Measurements from ENCODE around the gene COL16A1. TPM values are rescaled to one million over a fixed set of nuclear protein-coding genes. Genes with fewer than 3 reads are reported as not detected.

The COL16A1 gene
- polyA plus RNA-seq, 2 donors: 12.2 to 25.2 TPM

- Histone ChIP-seq H3K36me3 (ENCODE audit: control insufficient read depth in 2 of 2, insufficient read depth in 2 of 2, low read length in 1 of 2) (peaks cover 0 to 3% of the 10 kb centered on the region in 2 donors), H3K27ac (ENCODE audit: low read depth in 2 of 2, low read length in 1 of 2) (peak overlapping the region; percentile 80 to 84), H3K4me1 (ENCODE audit: control insufficient read depth in 2 of 2, insufficient read depth in 2 of 2, low read length in 1 of 2) (peaks cover 7 to 35% of the 10 kb centered on the region in 2 donors)
Observed at GRCh38 chr1:31700468-31701090, 3.2 kb downstream of the COL16A1 start.

GRCh38 chr1:31699341-31699891, 4.4 kb downstream of the COL16A1 start:
- 78 to 85% methylated on average over 10 of the region's 10 CpGs for WGBS, 2 donors
- no peak overlapping the region for H3K27ac ChIP-seq (ENCODE audit: low read depth in 2 of 2, low read length in 1 of 2)
- no peak overlapping the region for H3K4me3 ChIP-seq (ENCODE audit: low read depth in 1 of 2, low read length in 2 of 2)
- H3K9me3 ChIP-seq (ENCODE audit: control insufficient read depth in 2 of 2, insufficient read depth in 1 of 2, low read depth in 1 of 2, low read length in 1 of 2): no peaks in the 10 kb centered on the region
- H3K27me3 ChIP-seq (ENCODE audit: control insufficient read depth in 1 of 2, insufficient read depth in 2 of 2, low read length in 2 of 2): no peaks in the 10 kb centered on the region
- H3K4me1 ChIP-seq (ENCODE audit: control insufficient read depth in 2 of 2, insufficient read depth in 2 of 2, low read length in 1 of 2): peaks cover 7 to 30% of the 10 kb centered on the region in 2 donors
- H3K36me3 ChIP-seq (ENCODE audit: control insufficient read depth in 2 of 2, insufficient read depth in 2 of 2, low read length in 1 of 2): peaks cover 0 to 3% of the 10 kb centered on the region in 2 donors

More at GRCh38 chr1:31700468-31701090, 3.2 kb downstream of the COL16A1 start:
- H3K9me3 ChIP-seq (ENCODE audit: control insufficient read depth in 2 of 2, insufficient read depth in 1 of 2, low read depth in 1 of 2, low read length in 1 of 2): no peaks in the 10 kb centered on the region
- 43 to 49% methylated on average over 7 of the region's 7 CpGs for WGBS, 2 donors
- no peaks in the 10 kb centered on the region for H3K27me3 ChIP-seq (ENCODE audit: control insufficient read depth in 1 of 2, insufficient read depth in 2 of 2, low read length in 2 of 2)
- no peak overlapping the region for H3K4me3 ChIP-seq (ENCODE audit: low read depth in 1 of 2, low read length in 2 of 2)

- WGBS, 2 donors: 87 to 89% methylated on average over 12 of the region's 12 CpGs
- Histone ChIP-seq H3K9me3 (ENCODE audit: control insufficient read depth in 2 of 2, insufficient read depth in 1 of 2, low read depth in 1 of 2, low read length in 1 of 2) (no peaks in the 10 kb centered on the region), H3K36me3 (ENCODE audit: control insufficient read depth in 2 of 2, insufficient read depth in 2 of 2, low read length in 1 of 2) (peaks cover 0 to 3% of the 10 kb centered on the region in 2 donors), H3K27ac (ENCODE audit: low read depth in 2 of 2, low read length in 1 of 2) (no peak overlapping the region), H3K27me3 (ENCODE audit: control insufficient read depth in 1 of 2, insufficient read depth in 2 of 2, low read length in 2 of 2) (no peaks in the 10 kb centered on the region), H3K4me1 (ENCODE audit: control insufficient read depth in 2 of 2, insufficient read depth in 2 of 2, low read length in 1 of 2) (peaks cover 7 to 22% of the 10 kb centered on the region in 2 donors), H3K4me3 (ENCODE audit: low read depth in 1 of 2, low read length in 2 of 2) (no peak overlapping the region)
Observed at GRCh38 chr1:31697369-31697984, 6.3 kb downstream of the COL16A1 start.

GRCh38 chr1:31696242-31696641, 7.6 kb downstream of the COL16A1 start:
- H3K36me3 ChIP-seq (ENCODE audit: control insufficient read depth in 2 of 2, insufficient read depth in 2 of 2, low read length in 1 of 2): peaks cover 0 to 3% of the 10 kb centered on the region in 2 donors
- no peak overlapping the region for H3K4me3 ChIP-seq (ENCODE audit: low read depth in 1 of 2, low read length in 2 of 2)
- no peak overlapping the region for H3K27ac ChIP-seq (ENCODE audit: low read depth in 2 of 2, low read length in 1 of 2)
- H3K4me1 ChIP-seq (ENCODE audit: control insufficient read depth in 2 of 2, insufficient read depth in 2 of 2, low read length in 1 of 2): peaks cover 6 to 19% of the 10 kb centered on the region in 2 donors
- 62 to 75% methylated on average over 4 of the region's 4 CpGs for WGBS, 2 donors
- H3K27me3 ChIP-seq (ENCODE audit: control insufficient read depth in 1 of 2, insufficient read depth in 2 of 2, low read length in 2 of 2): no peaks in the 10 kb centered on the region
- no peaks in the 10 kb centered on the region for H3K9me3 ChIP-seq (ENCODE audit: control insufficient read depth in 2 of 2, insufficient read depth in 1 of 2, low read depth in 1 of 2, low read length in 1 of 2)

- Histone ChIP-seq H3K36me3 (ENCODE audit: control insufficient read depth in 2 of 2, insufficient read depth in 2 of 2, low read length in 1 of 2) (peaks cover 0 to 3% of the 10 kb centered on the region in 2 donors), H3K4me1 (ENCODE audit: control insufficient read depth in 2 of 2, insufficient read depth in 2 of 2, low read length in 1 of 2) (peaks cover 5 to 10% of the 10 kb centered on the region in 2 donors), H3K9me3 (ENCODE audit: control insufficient read depth in 2 of 2, insufficient read depth in 1 of 2, low read depth in 1 of 2, low read length in 1 of 2) (no peaks in the 10 kb centered on the region), H3K27me3 (ENCODE audit: control insufficient read depth in 1 of 2, insufficient read depth in 2 of 2, low read length in 2 of 2) (no peaks in the 10 kb centered on the region), H3K27ac (ENCODE audit: low read depth in 2 of 2, low read length in 1 of 2) (no peak overlapping the region), H3K4me3 (ENCODE audit: low read depth in 1 of 2, low read length in 2 of 2) (no peak overlapping the region)
- WGBS, 2 donors: 73 to 80% methylated on average over 5 of the region's 5 CpGs
Observed at GRCh38 chr1:31695327-31695726, 8.5 kb downstream of the COL16A1 start.

- peaks cover 0 to 3% of the 10 kb centered on the region in 2 donors for H3K36me3 ChIP-seq (ENCODE audit: control insufficient read depth in 2 of 2, insufficient read depth in 2 of 2, low read length in 1 of 2)
- peaks cover 5 to 7% of the 10 kb centered on the region in 2 donors for H3K4me1 ChIP-seq (ENCODE audit: control insufficient read depth in 2 of 2, insufficient read depth in 2 of 2, low read length in 1 of 2)
- H3K27me3 ChIP-seq (ENCODE audit: control insufficient read depth in 1 of 2, insufficient read depth in 2 of 2, low read length in 2 of 2): no peaks in the 10 kb centered on the region
- WGBS, 2 donors: 87 to 90% methylated on average over 7 to 8 of the region's 8 CpGs
- no peak overlapping the region for H3K27ac ChIP-seq (ENCODE audit: low read depth in 2 of 2, low read length in 1 of 2)
- no peak overlapping the region for H3K4me3 ChIP-seq (ENCODE audit: low read depth in 1 of 2, low read length in 2 of 2)
- H3K9me3 ChIP-seq (ENCODE audit: control insufficient read depth in 2 of 2, insufficient read depth in 1 of 2, low read depth in 1 of 2, low read length in 1 of 2): no peaks in the 10 kb centered on the region
Observed at GRCh38 chr1:31694964-31695313, 8.9 kb downstream of the COL16A1 start.

GRCh38 chr1:31694069-31694963, 9.5 kb downstream of the COL16A1 start:
- no peaks in the 10 kb centered on the region for H3K27me3 ChIP-seq (ENCODE audit: control insufficient read depth in 1 of 2, insufficient read depth in 2 of 2, low read length in 2 of 2)
- WGBS, 2 donors: 80 to 84% methylated on average over 12 of the region's 12 CpGs
- H3K27ac ChIP-seq (ENCODE audit: low read depth in 2 of 2, low read length in 1 of 2): no peak overlapping the region
- peaks cover 0 to 3% of the 10 kb centered on the region in 2 donors for H3K36me3 ChIP-seq (ENCODE audit: control insufficient read depth in 2 of 2, insufficient read depth in 2 of 2, low read length in 1 of 2)
- H3K9me3 ChIP-seq (ENCODE audit: control insufficient read depth in 2 of 2, insufficient read depth in 1 of 2, low read depth in 1 of 2, low read length in 1 of 2): no peaks in the 10 kb centered on the region
- no peak overlapping the region for H3K4me3 ChIP-seq (ENCODE audit: low read depth in 1 of 2, low read length in 2 of 2)
- H3K4me1 ChIP-seq (ENCODE audit: control insufficient read depth in 2 of 2, insufficient read depth in 2 of 2, low read length in 1 of 2): peaks cover 2 to 5% of the 10 kb centered on the region in 2 donors

GRCh38 chr1:31693231-31693630, 10.6 kb downstream of the COL16A1 start:
- Histone ChIP-seq H3K36me3 (ENCODE audit: control insufficient read depth in 2 of 2, insufficient read depth in 2 of 2, low read length in 1 of 2) (peaks cover 0 to 3% of the 10 kb centered on the region in 2 donors), H3K4me3 (ENCODE audit: low read depth in 1 of 2, low read length in 2 of 2) (no peak overlapping the region), H3K4me1 (ENCODE audit: control insufficient read depth in 2 of 2, insufficient read depth in 2 of 2, low read length in 1 of 2) (peaks cover 2 to 5% of the 10 kb centered on the region in 2 donors), H3K27me3 (ENCODE audit: control insufficient read depth in 1 of 2, insufficient read depth in 2 of 2, low read length in 2 of 2) (no peaks in the 10 kb centered on the region), H3K9me3 (ENCODE audit: control insufficient read depth in 2 of 2, insufficient read depth in 1 of 2, low read depth in 1 of 2, low read length in 1 of 2) (no peaks in the 10 kb centered on the region), H3K27ac (ENCODE audit: low read depth in 2 of 2, low read length in 1 of 2) (no peak overlapping the region)
- 81 to 83% methylated on average over 10 of the region's 10 CpGs for WGBS, 2 donors

GRCh38 chr1:31691951-31692350, 11.9 kb downstream of the COL16A1 start:
- Histone ChIP-seq H3K27me3 (ENCODE audit: control insufficient read depth in 1 of 2, insufficient read depth in 2 of 2, low read length in 2 of 2) (no peaks in the 10 kb centered on the region), H3K9me3 (ENCODE audit: control insufficient read depth in 2 of 2, insufficient read depth in 1 of 2, low read depth in 1 of 2, low read length in 1 of 2) (no peaks in the 10 kb centered on the region), H3K4me1 (ENCODE audit: control insufficient read depth in 2 of 2, insufficient read depth in 2 of 2, low read length in 1 of 2) (peaks cover 2 to 5% of the 10 kb centered on the region in 2 donors), H3K4me3 (ENCODE audit: low read depth in 1 of 2, low read length in 2 of 2) (no peak overlapping the region), H3K36me3 (ENCODE audit: control insufficient read depth in 2 of 2, insufficient read depth in 2 of 2, low read length in 1 of 2) (no peaks in the 10 kb centered on the region), H3K27ac (ENCODE audit: low read depth in 2 of 2, low read length in 1 of 2) (no peak overlapping the region)
- WGBS, 2 donors: 87 to 90% methylated on average over 11 of the region's 11 CpGs
